Heart left ventricle (tissue), 16 donors: ENCODE data around the gene SLC13A4. TPM values are rescaled to one million over a fixed set of nuclear protein-coding genes. Genes with fewer than 3 reads are reported as not detected.

Source experiments
- ATAC-seq, 4 donors: fragments of 200-7000 bp; cut with Tn5 transposase; one replicate each; pipeline ENCODE4 v1.9.1; 2020 to 2022; ENCODE audit warnings: moderate library complexity in 4 of 4, mild to moderate bottlenecking in 3 of 4, moderate number of reproducible peaks in 1 of 4
- DNase-seq, 5 donors: peaks; one replicate each; pipeline ENCODE4 v3.0.0-alpha.2; 2020
- H3K27ac ChIP-seq, 12 donors: fragments of 200-600 bp; sonication (generic) in 4 of 12; one replicate each; pipeline versions ENCODE4 v1.5.0 to v1.8.0; 2016 to 2022; ENCODE audit warnings: mild to moderate bottlenecking in 2 of 12
- H3K27me3 ChIP-seq, 9 donors: fragments of 200-600 bp; sonication (generic) in 2 of 9; one replicate each; pipeline versions ENCODE4 v1.5.1 to v1.8.0; 2016 to 2022; ENCODE audit warnings: mild to moderate bottlenecking in 3 of 9
- H3K36me3 ChIP-seq, 9 donors: fragments of 200-600 bp; sonication (generic) in 2 of 9; one replicate each; pipeline versions ENCODE4 v1.5.0 to v1.8.0; 2018 to 2022; ENCODE audit warnings: mild to moderate bottlenecking in 2 of 9
- H3K4me1 ChIP-seq, 12 donors: fragments of 200-600 bp; sonication (generic) in 4 of 12; one replicate each; pipeline versions ENCODE4 v1.5.0 to v1.8.0; 2016 to 2022; ENCODE audit warnings: mild to moderate bottlenecking in 3 of 12
- H3K4me3 ChIP-seq, 12 donors: fragments of 200-600 bp; sonication (generic) in 4 of 12; one replicate each; pipeline versions ENCODE4 v1.5.0 to v1.8.0; 2017 to 2022; ENCODE audit warnings: mild to moderate bottlenecking in 9 of 12, moderate library complexity in 4 of 12
- H3K9me3 ChIP-seq, 12 donors: fragments of 200-600 bp; sonication (generic) in 4 of 12; one replicate each; pipeline versions ENCODE4 v1.5.0 to v1.8.0; 2016 to 2022; ENCODE audit warnings: mild to moderate bottlenecking in 1 of 12
- POLR2A ChIP-seq, 2 donors: fragments of 450-650 bp; IDR thresholded peaks; one replicate each; pipeline ENCODE4 v1.6.1; 2017; ENCODE audit warnings: antibody characterized with exemption in 2 of 2, mild to moderate bottlenecking in 2 of 2, moderate library complexity in 2 of 2
- WGBS, 4 donors: extraction: QIAGEN DNeasy Blood & Tissue Kit in 2 of 4; methylation state at CpG; one replicate each; pipeline versions ENCODE4 v1.1.5 to v1.1.7; 2013 to 2018; 5-methylcytosine and 5-hydroxymethylcytosine counted together
- intact Hi-C, 10 donors: fragments of 100-400 bp; cut with DNase I; formaldehyde crosslinking; loops; one replicate each; pipeline versions ENCODE4 v1.11.1 to v1.14.2; 2022
- polyA plus RNA-seq, 2 donors: library from polyadenylated mRNA; stranded (reverse); fragments of 200-250 nt; gene quantifications; one replicate each; pipeline ENCODE4 v1.2.3, GENCODE V29; 2013
- total RNA-seq, 9 donors: library from RNA; depleted of rRNA in 2 of 9; stranded (reverse); fragments of >200 nt in 2 of 9; fragmentation: NEBNext Ultra II Directional in 3 of 9; extraction: Animal tissue kit (Norgen Biotek cat#: 25700) in 3 of 9; gene quantifications; one replicate each; pipeline versions ENCODE4 v1.1.0 to v1.2.4, GENCODE V29; 2016 to 2023
- TF ChIP-seq, protein P1 (sequence below), 12 donors: fragments of 200-600 bp; sonication (generic) in 4 of 12; IDR thresholded peaks; one replicate each; pipeline versions ENCODE4 v1.5.0 to v1.8.0; 2018 to 2022; ENCODE audit warnings: antibody characterized with exemption in 12 of 12, mild to moderate bottlenecking in 5 of 12
- donor health status: ischemic (EF 13 %, LVEDD 7.1; RV severe dilation, severe dysfunction).
- donor health status: healthy with polysubstance abuse.
- donor health status: DM: no; HTN: yes; CAD: no.
- donor health status: DM: no; HTN: no; CAD: no.
- donor health status: ischemic (EF 25% LVEDD 6.9; RV normal size, moderate dysfunction).
- donor health status: ischemic (EF 25% LVEDD 5.7; RV mildly dilated, moderate dysfunction).
- donor health status: healthy.
- donor health status: DM: yes; HTN: yes; CAD: no.
- donor health status: ischemic (EF 35%, LVEDD 5.7; RV mildly dilated, moderate dysfunction).
- donor health status: nonischemic (EF 11% LVEDD 7.7; RV severe dilation, severe dysfunction).
- donor health status: DM: yes; HTN: yes; CAD: no.
- donor health status: PGD.
- donor health status: ischemic (EF 29% LVEDD 5.4; RV normal size, mild dysfunction).
- donor health status: nonischemic (EF 23%, LVEDD 6.1; RV moderate dilation, normal function).

The SLC13A4 gene
- total and polyA plus RNA-seq, 11 donors: 0.08 to 1.5 (median 0.46) TPM; not detected in 1

GRCh38 chr7:135768064-135768463 lies 40.1 kb upstream of the SLC13A4 start:
- ATAC-seq: peak; percentile 59 to 76 (median 64)
- peak overlapping the region in 10 of 12 donors; percentile 34 to 92 (median 74) for H3K27ac ChIP-seq
- intact Hi-C loops: loop anchor here in 1 of 10 donors (10.0 kb wide), 1 partner anchor 93 kb away; no protein-coding TSS in a partner anchor

GRCh38 chr7:135763261-135763660 lies 35.3 kb upstream of the SLC13A4 start:
- Histone ChIP-seq H3K27me3 (no peaks in the 10 kb centered on the region), H3K4me1 (peaks cover 0 to 33% (median 7%) of the 10 kb centered on the region in 12 donors), H3K36me3 (no peaks in the 10 kb centered on the region), H3K9me3 (no peaks in the 10 kb centered on the region), H3K4me3 (no peak overlapping the region), H3K27ac (no peak overlapping the region)
- intact Hi-C loops: loop anchor here in 1 of 10 donors (10.0 kb wide), 1 partner anchor 88 kb away; no protein-coding TSS in a partner anchor
- TF ChIP-seq, protein P1, sequence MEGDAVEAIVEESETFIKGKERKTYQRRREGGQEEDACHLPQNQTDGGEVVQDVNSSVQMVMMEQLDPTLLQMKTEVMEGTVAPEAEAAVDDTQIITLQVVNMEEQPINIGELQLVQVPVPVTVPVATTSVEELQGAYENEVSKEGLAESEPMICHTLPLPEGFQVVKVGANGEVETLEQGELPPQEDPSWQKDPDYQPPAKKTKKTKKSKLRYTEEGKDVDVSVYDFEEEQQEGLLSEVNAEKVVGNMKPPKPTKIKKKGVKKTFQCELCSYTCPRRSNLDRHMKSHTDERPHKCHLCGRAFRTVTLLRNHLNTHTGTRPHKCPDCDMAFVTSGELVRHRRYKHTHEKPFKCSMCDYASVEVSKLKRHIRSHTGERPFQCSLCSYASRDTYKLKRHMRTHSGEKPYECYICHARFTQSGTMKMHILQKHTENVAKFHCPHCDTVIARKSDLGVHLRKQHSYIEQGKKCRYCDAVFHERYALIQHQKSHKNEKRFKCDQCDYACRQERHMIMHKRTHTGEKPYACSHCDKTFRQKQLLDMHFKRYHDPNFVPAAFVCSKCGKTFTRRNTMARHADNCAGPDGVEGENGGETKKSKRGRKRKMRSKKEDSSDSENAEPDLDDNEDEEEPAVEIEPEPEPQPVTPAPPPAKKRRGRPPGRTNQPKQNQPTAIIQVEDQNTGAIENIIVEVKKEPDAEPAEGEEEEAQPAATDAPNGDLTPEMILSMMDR (IDR thresholded peaks at IDR 0.05): no peak
- TF ChIP-seq POLR2A (IDR thresholded peaks at IDR 0.05): no peak
- WGBS, 4 donors: 90 to 97% (median 94%) methylated on average over 2 of the region's 2 CpGs
- no peak for ATAC-seq
- DNase-seq: no peak

More at GRCh38 chr7:135768064-135768463, 40.1 kb upstream of the SLC13A4 start:
- peaks cover 0 to 36% (median 20%) of the 10 kb centered on the region in 12 donors for H3K4me1 ChIP-seq
- H3K9me3 ChIP-seq: no peaks in the 10 kb centered on the region
- WGBS, 4 donors: 55 to 66% (median 63%) methylated on average over 3 of the region's 3 CpGs
- H3K4me3 ChIP-seq: no peak overlapping the region
- H3K27me3 ChIP-seq: no peaks in the 10 kb centered on the region
- peak in 1 of 5 donors; percentile 55 for DNase-seq
- TF ChIP-seq, protein P1 (IDR thresholded peaks at IDR 0.05): no peak
- no peak for TF ChIP-seq POLR2A (IDR thresholded peaks at IDR 0.05)
- no peaks in the 10 kb centered on the region for H3K36me3 ChIP-seq

DNA sequence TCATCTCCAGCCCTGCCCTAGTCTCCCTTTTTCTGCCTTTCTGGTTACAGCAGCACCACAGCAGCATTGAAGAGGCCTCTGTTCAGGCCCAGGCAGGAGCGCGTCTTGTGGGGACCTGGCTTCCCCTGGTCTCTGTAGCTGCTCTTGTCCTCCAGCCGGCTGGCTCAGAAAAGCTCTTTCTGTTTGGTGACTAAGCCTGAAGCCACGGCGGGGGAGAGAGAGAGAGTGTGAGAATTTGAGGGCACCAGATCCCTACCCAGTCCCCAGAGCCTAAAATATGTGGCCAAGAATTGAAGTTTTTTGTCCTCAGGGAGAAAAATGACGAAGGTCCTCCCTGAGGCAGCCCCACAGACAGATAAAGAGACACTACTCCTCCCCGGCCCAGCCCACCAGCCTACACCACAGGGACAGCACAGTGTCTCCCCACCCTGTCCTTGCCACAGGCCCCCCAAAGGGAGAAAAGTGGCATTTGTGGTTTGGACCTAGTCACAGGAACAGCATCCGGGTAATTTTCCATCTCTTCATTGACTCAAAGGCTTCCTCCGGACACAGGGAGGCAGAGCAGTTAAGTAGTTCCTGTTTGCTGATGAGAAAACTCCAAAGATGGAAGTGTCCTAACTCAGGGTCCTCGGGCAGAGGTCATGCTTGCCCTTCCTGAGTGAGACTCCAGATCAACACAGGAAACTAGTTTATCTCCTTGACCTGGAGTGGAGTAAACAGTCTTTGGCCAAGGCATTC lies 33.9 kb upstream of the SLC13A4 start:
- H3K27me3 ChIP-seq: no peaks in the 10 kb centered on the region
- ATAC-seq (peak in 3 of 4 donors; percentile 26 to 68 (median 43)), DNase-seq (no peak)
- intact Hi-C loops: loop anchor here in 1 of 10 donors (10.0 kb wide), 1 partner anchor 87 kb away; no protein-coding TSS in a partner anchor
- H3K9me3 ChIP-seq: no peaks in the 10 kb centered on the region
- H3K27ac ChIP-seq: peak overlapping the region in 7 of 12 donors; percentile 4 to 68 (median 39)
- TF ChIP-seq, protein P1 (IDR thresholded peaks at IDR 0.05): no peak
- TF ChIP-seq POLR2A (IDR thresholded peaks at IDR 0.05): no peak
- WGBS, 4 donors: 53 to 71% (median 63%) methylated on average over 10 of the region's 10 CpGs
- peaks cover 0 to 35% (median 5%) of the 10 kb centered on the region in 12 donors for H3K4me1 ChIP-seq
- H3K4me3 ChIP-seq: no peak overlapping the region
- H3K36me3 ChIP-seq: no peaks in the 10 kb centered on the region

DNA sequence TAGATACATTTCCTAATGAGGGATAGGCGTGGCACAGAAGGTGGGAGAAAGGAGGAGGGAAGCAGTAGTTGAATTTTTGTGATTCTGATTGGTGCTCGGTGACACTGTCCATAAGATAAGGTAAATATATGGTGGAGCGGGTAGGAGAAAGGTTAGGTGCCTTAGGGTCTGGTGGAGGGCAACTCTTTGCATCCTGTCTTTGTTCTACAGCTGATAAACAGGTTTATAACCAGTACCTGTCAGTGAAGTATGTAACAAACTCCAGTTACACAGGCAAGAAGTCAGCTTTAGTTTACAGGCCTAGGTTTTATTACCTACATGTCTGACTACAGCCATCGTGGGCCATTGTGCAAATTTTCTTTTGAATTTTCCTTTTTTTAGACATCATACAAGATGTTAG lies 31.5 kb upstream of the SLC13A4 start:
- WGBS, 4 donors: 89 to 93% (median 93%) methylated on average over 4 of the region's 4 CpGs
- H3K27me3 ChIP-seq: no peaks in the 10 kb centered on the region
- peak overlapping the region in 6 of 12 donors; percentile 69 to 89 (median 80) for H3K27ac ChIP-seq
- no peaks in the 10 kb centered on the region for H3K9me3 ChIP-seq
- TF ChIP-seq POLR2A (IDR thresholded peaks at IDR 0.05): no peak
- TF ChIP-seq, protein P1 (IDR thresholded peaks at IDR 0.05): no peak
- H3K36me3 ChIP-seq: no peaks in the 10 kb centered on the region
- DNase-seq (no peak), ATAC-seq (no peak)
- H3K4me3 ChIP-seq: no peak overlapping the region
- intact Hi-C loops: loop anchor here in 3 of 10 donors (5.0 kb wide), 1 partner anchor 87 kb away; no protein-coding TSS in a partner anchor
- peaks cover 0 to 45% (median 8%) of the 10 kb centered on the region in 12 donors for H3K4me1 ChIP-seq
